ENCODE data around the gene NIPBL.

DNA sequence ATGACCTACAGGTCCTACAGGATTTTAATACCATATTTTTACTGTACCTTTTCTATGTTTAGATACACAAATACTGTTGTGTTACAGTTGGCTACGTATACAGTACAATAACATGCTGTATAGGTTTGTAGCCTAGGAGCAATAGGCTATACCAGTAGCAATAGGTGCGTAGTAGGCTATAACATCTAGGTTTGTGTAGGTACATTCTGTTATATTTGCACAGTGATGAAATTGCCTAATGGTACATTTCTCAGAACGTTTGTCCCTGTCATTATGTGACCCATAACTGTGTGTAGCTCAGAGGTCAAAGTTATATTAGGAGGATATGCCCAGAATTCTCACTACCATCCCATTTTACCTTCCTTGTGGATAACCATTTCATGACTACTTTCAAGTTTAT is 59.7 kb downstream of the NIPBL start:
- TF ChIP-seq GATA2 (IDR thresholded peaks at IDR 0.05; ENCODE audit: low read depth, low read length) (no peak), GATA3 (IDR thresholded peaks at IDR 0.05; ENCODE audit: low read depth, low read length) (no peak)

Data from SH-SY5Y (cell line).